Measurements from ENCODE around the gene ZNHIT2.

DNA sequence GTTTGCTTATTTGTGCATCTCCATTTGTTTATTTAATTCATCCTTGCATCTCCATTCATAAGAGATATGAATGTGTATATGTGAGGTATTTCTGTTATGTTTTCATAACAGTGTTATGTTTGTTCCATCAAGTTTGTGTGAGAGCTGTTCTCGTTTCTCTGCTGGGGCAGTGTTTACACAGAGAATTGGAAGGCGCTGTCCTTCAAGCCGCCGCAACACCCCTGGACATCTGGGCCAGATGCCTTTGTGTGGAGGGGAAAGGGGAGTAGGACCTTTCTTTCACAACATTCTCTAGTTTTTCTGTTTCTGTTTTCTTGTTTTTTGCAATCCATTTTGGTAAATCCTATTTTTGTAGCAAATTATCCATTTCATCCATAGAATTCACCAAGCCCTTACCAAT is 12.9 kb downstream of the ZNHIT2 start:
- TF ChIP-seq, protein P1, sequence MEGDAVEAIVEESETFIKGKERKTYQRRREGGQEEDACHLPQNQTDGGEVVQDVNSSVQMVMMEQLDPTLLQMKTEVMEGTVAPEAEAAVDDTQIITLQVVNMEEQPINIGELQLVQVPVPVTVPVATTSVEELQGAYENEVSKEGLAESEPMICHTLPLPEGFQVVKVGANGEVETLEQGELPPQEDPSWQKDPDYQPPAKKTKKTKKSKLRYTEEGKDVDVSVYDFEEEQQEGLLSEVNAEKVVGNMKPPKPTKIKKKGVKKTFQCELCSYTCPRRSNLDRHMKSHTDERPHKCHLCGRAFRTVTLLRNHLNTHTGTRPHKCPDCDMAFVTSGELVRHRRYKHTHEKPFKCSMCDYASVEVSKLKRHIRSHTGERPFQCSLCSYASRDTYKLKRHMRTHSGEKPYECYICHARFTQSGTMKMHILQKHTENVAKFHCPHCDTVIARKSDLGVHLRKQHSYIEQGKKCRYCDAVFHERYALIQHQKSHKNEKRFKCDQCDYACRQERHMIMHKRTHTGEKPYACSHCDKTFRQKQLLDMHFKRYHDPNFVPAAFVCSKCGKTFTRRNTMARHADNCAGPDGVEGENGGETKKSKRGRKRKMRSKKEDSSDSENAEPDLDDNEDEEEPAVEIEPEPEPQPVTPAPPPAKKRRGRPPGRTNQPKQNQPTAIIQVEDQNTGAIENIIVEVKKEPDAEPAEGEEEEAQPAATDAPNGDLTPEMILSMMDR (IDR thresholded peaks at IDR 0.05; ENCODE audit: insufficient read depth, low read length) = no peak
- no peak for TF ChIP-seq POLR2AphosphoS5 (IDR thresholded peaks at IDR 0.05; ENCODE audit: low read depth)

Measured in HL-60 (cell line).